Testis (tissue), 3 donors: Measurements from ENCODE around the gene CLDN34. TPM values are rescaled to one million over a fixed set of nuclear protein-coding genes. Genes with fewer than 3 reads are reported as not detected.

Experiments used
- DNase-seq: peaks from one replicate; pipeline ENCODE4 v3.0.0-alpha.2; 2019
- H3K27ac ChIP-seq, 2 donors: fragments of 200-600 bp; sonication (generic); one replicate each; pipeline ENCODE4 v1.5.1; 2019
- H3K27me3 ChIP-seq: fragments of 200-600 bp; sonication (generic); one replicate; pipeline ENCODE4 v1.5.1; 2019
- H3K36me3 ChIP-seq: fragments of 200-600 bp; sonication (generic); one replicate; pipeline ENCODE4 v1.5.1; 2017; ENCODE audit warnings: low read depth; ENCODE audit errors: missing control alignments
- H3K4me1 ChIP-seq: fragments of 200-600 bp; sonication (generic); one replicate; pipeline ENCODE4 v1.5.1; 2019
- H3K4me3 ChIP-seq, 2 donors: fragments of 200-600 bp; sonication (generic); one replicate each; pipeline ENCODE4 v1.5.1; 2017 to 2019
- H3K9me3 ChIP-seq: fragments of 200-600 bp; sonication (generic); one replicate; pipeline ENCODE4 v1.5.1; 2017
- CTCF ChIP-seq, 3 experiments: fragments of 450-650 bp in 2 of 3; fragments of 200-600 bp in 1 of 3; sonication (generic) in 1 of 3; IDR thresholded peaks; one replicate each; pipeline ENCODE4 v1.5.1; 2016 to 2019; ENCODE audit warnings: antibody characterized with exemption in 3 of 3, mild to moderate bottlenecking in 2 of 3, moderate library complexity in 1 of 3
- POLR2A ChIP-seq: fragments of 450-650 bp; IDR thresholded peaks from one replicate; pipeline ENCODE4 v1.6.1; 2017; ENCODE audit warnings: antibody characterized with exemption, mild to moderate bottlenecking, moderate library complexity
- WGBS, 2 donors: methylation state at CpG; one replicate each; pipeline ENCODE4 v1.1.5; 2018; 5-methylcytosine and 5-hydroxymethylcytosine counted together
- intact Hi-C: fragments of 100-400 bp; cut with DNase I; formaldehyde crosslinking; loops from one replicate; pipeline ENCODE4 v1.15.1; 2023; ENCODE audit warnings: low total_unique reads
- polyA plus RNA-seq: library from polyadenylated mRNA; stranded (reverse); fragments of 350-450 nt; fragmentation: Illumina TruSeq; extraction: RNeasy Lipid Tissue Mini Kit (QIAGEN cat#74804); gene quantifications from one replicate; pipeline ENCODE4 v1.2.3, GENCODE V29; 2014; ENCODE audit warnings: low read depth, low replicate concordance; ENCODE audit not compliant: insufficient read depth
- total RNA-seq, 2 donors: library from RNA; depleted of rRNA; stranded (reverse); fragments of >200 nt; gene quantifications; one replicate each; pipeline ENCODE4 v1.2.3, GENCODE V29; 2016

CLDN34 gene
- total and polyA plus RNA-seq, 3 donors from 2014 or later, result 1.2 to 4.3 (median 3.0) TPM

- intact Hi-C loops, result no loop called here
- DNase-seq, result no peak
- WGBS, 2 donors, result 44 to 69% methylated on average over 1 of the region's 1 CpG
- Histone ChIP-seq H3K36me3 (no peaks in the 10 kb centered on the region), H3K27me3 (no peaks in the 10 kb centered on the region), H3K4me1 (no peaks in the 10 kb centered on the region), H3K9me3 (no peaks in the 10 kb centered on the region), H3K27ac (no peak overlapping the region), H3K4me3 (no peak overlapping the region)
- no peak for TF ChIP-seq POLR2A
- no peak for TF ChIP-seq CTCF (IDR thresholded peaks at IDR 0.05)
Measured at GRCh38 chrX:10009741-10010140, 42.6 kb downstream of the CLDN34 start.

DNA sequence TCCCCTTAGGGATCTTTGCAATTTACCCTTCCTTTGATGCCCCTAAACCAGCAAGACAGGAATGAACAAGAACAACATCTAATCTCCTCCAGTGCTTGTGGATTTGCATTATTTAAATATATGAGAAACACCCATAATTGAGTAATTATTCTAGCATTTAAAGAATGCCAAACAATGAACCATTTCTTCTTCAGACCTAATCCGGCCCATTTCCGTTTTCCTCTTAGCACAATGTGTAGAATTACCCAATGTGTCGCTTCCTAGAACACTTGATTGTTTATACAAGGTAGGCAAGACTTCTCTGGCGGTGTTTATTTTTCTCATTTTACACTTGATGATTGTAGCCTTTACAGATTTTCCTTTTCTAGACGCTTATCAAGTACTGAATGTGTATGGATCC is 43.5 kb downstream of the CLDN34 start:
- H3K36me3 ChIP-seq, result no peaks in the 10 kb centered on the region
- H3K27me3 ChIP-seq, result no peaks in the 10 kb centered on the region
- TF ChIP-seq POLR2A (no peak), CTCF (IDR thresholded peaks at IDR 0.05) (no peak)
- no peaks in the 10 kb centered on the region for H3K4me1 ChIP-seq
- DNase-seq, result no peak
- H3K27ac ChIP-seq, result no peak overlapping the region
- 54 to 61% methylated on average over 5 of the region's 5 CpGs for WGBS, 2 donors
- no peaks in the 10 kb centered on the region for H3K9me3 ChIP-seq
- intact Hi-C loops, result no loop called here
- H3K4me3 ChIP-seq, result no peak overlapping the region

DNA sequence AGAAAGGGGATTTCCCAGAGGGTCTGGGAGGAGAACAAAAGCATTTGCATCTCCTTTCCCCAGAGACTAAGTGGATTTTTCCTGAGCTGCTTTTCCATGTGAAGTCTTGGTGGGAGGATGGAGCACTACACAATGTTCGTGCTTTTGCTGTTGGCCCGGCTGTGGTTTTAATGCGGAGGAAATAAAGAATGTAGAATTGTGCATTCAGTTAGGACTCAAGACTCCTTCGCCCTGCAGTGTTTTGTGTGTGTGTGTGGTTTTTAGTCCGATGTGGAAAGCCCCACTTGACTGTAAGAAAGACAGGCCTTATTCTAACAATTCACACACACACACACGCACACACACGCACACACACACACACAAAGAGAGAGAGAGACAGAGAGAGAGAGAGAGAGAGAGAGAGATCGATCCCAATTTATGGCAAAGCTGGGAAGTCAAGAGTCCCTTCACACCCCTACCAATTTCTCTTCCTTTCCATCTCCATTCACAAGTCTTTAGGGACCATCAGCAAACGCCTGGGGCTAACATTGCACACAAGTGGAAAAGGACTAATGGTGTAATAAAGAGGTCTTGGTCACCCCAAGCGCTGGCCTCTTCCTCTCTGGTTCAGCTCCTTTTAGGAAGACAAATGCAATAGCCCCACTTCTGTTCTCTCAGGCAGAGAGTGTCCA is 44.2 kb downstream of the CLDN34 start:
- Histone ChIP-seq H3K9me3 (no peaks in the 10 kb centered on the region), H3K4me3 (no peak overlapping the region), H3K27me3 (no peaks in the 10 kb centered on the region), H3K36me3 (no peaks in the 10 kb centered on the region), H3K27ac (no peak overlapping the region), H3K4me1 (no peaks in the 10 kb centered on the region)
- WGBS, 2 donors, result 49% methylated on average over 10 of the region's 10 CpGs
- TF ChIP-seq POLR2A (no peak), CTCF (IDR thresholded peaks at IDR 0.05) (no peak)
- intact Hi-C loops, result no loop called here
- no peak for DNase-seq

DNA sequence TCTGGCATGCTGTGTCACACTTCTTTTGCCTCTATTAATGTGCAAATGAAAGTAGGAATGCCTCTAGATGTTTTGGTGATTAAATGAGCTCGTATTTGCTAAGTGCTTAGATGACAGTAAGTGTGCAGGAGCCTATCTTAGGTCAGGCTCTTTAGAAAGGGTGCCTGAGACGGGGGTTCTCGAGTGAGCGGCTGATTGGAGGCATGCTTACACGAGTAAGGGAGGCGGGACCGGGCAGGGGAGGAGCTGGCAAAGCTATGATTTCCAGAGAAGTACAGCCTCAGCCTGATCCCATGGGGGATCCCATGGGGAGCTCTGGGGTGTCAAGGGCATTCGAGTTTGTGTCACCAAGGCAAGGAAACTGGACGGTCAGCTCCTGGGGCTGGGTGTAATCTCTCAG is 44.8 kb downstream of the CLDN34 start:
- Histone ChIP-seq H3K27me3 (no peaks in the 10 kb centered on the region), H3K4me3 (no peak overlapping the region), H3K4me1 (no peaks in the 10 kb centered on the region), H3K27ac (no peak overlapping the region), H3K36me3 (no peaks in the 10 kb centered on the region), H3K9me3 (no peaks in the 10 kb centered on the region)
- TF ChIP-seq POLR2A (no peak), CTCF (IDR thresholded peaks at IDR 0.05) (no peak)
- no peak for DNase-seq
- WGBS, 2 donors, result 47 to 48% methylated on average over 8 to 9 of the region's 9 CpGs
- intact Hi-C loops, result no loop called here
